ENCODE data around the gene AUTS2.

Gene AUTS2

GRCh38 chr7:70036695-70037094, 438.4 kb downstream of the AUTS2 start:
- no peak for DNase-seq (ENCODE audit: low read depth)

- no peak for DNase-seq (ENCODE audit: low read depth)
Observed at GRCh38 chr7:70037171-70037933, 439.1 kb downstream of the AUTS2 start.

- no peak for DNase-seq (ENCODE audit: low read depth)
Observed at GRCh38 chr7:70040051-70040450, 441.8 kb downstream of the AUTS2 start.

GRCh38 chr7:70040970-70041766, 442.9 kb downstream of the AUTS2 start:
- DNase-seq (ENCODE audit: low read depth): no peak

GRCh38 chr7:70042533-70042932, 444.3 kb downstream of the AUTS2 start:
- DNase-seq (ENCODE audit: low read depth): no peak

- DNase-seq (ENCODE audit: low read depth): no peak
Observed at GRCh38 chr7:70043015-70043538, 444.8 kb downstream of the AUTS2 start.

GRCh38 chr7:70044064-70044463, 445.8 kb downstream of the AUTS2 start:
- no peak for DNase-seq (ENCODE audit: low read depth)

GRCh38 chr7:70044525-70044924, 446.2 kb downstream of the AUTS2 start:
- no peak for DNase-seq (ENCODE audit: low read depth)

- DNase-seq (ENCODE audit: low read depth): no peak
Observed at GRCh38 chr7:70044981-70045380, 446.7 kb downstream of the AUTS2 start.

GRCh38 chr7:70047384-70047783, 449.1 kb downstream of the AUTS2 start:
- DNase-seq (ENCODE audit: low read depth): no peak

- DNase-seq (ENCODE audit: low read depth): no peak
Observed at GRCh38 chr7:70047891-70048448, 449.7 kb downstream of the AUTS2 start.

- DNase-seq (ENCODE audit: low read depth): no peak
Observed at GRCh38 chr7:70051726-70052125, 453.5 kb downstream of the AUTS2 start.

GRCh38 chr7:70052691-70053090, 454.4 kb downstream of the AUTS2 start:
- DNase-seq (ENCODE audit: low read depth): no peak

- DNase-seq (ENCODE audit: low read depth): no peak
Observed at GRCh38 chr7:70053421-70053820, 455.1 kb downstream of the AUTS2 start.

- no peak for DNase-seq (ENCODE audit: low read depth)
Observed at GRCh38 chr7:70053989-70054388, 455.7 kb downstream of the AUTS2 start.

- no peak for DNase-seq (ENCODE audit: low read depth)
Observed at GRCh38 chr7:70056363-70056762, 458.1 kb downstream of the AUTS2 start.

GRCh38 chr7:70060298-70061068, 462.2 kb downstream of the AUTS2 start:
- DNase-seq (ENCODE audit: low read depth): no peak

- no peak for DNase-seq (ENCODE audit: low read depth)
Observed at GRCh38 chr7:70063371-70063770, 465.1 kb downstream of the AUTS2 start.

- DNase-seq (ENCODE audit: low read depth): no peak
Observed at GRCh38 chr7:70063927-70064326, 465.7 kb downstream of the AUTS2 start.

- no peak for DNase-seq (ENCODE audit: low read depth)
Observed at GRCh38 chr7:70066844-70067243, 468.6 kb downstream of the AUTS2 start.

GRCh38 chr7:70068531-70068930, 470.3 kb downstream of the AUTS2 start:
- no peak for DNase-seq (ENCODE audit: low read depth)

GRCh38 chr7:70069977-70070376, 471.7 kb downstream of the AUTS2 start:
- DNase-seq (ENCODE audit: low read depth): no peak
